K562 (cell line): ENCODE results near the gene SLC23A2. TPM values are rescaled to one million over a fixed set of nuclear protein-coding genes. Genes with fewer than 3 reads are reported as not detected.

Experiments used
- ATAC-seq: fragments of 200-7000 bp; cut with Tn5 transposase; 3 replicates; pipeline ENCODE4 v1.9.1; 2020; ENCODE audit warnings: moderate library complexity
- BruUV-seq: library from RNA; stranded (reverse); fragments of 400-500 nt; replicated peaks from 2 replicates; lab custom pipeline; 2021; lab: Mats Ljungman, UMichigan
- CTCF ChIA-PET: fragments of 300-600 bp; formaldehyde crosslinking; extraction: SDS; loops from one replicate; lab custom pipeline; 2021; ENCODE audit warnings: low intra/inter-chr PET ratio; lab: Yijun Ruan, JAX
- POLR2A ChIA-PET: fragments of 300-600, 350-650 bp; sonication (Branson Sonifier 250); formaldehyde crosslinking; extraction: SDS; loops from one replicate; lab custom pipeline; 2021; ENCODE audit warnings: antibody characterized with exemption, inconsistent platforms; lab: Yijun Ruan, JAX
- DNase-seq, 4 experiments: peaks; one replicate each; pipeline versions ENCODE4 v3.0.0 to v3.0.0-alpha.2; 2011 to 2018; ENCODE audit warnings: low spot score in 3 of 4, mixed read lengths in 3 of 4; ENCODE audit errors: extremely low read depth in 1 of 4
- FAIRE-seq: peaks from 2 replicates; lab custom pipeline; 2011; peaks lifted over from hg19 to GRCh38; lab: Jason Lieb, UNC
- H2AFZ ChIP-seq: 2 replicates; pipeline ENCODE4 v1.6.0; 2011; ENCODE audit warnings: low read depth, low read length, control low read depth, inconsistent platforms
- H3K27ac ChIP-seq: fragments of 200-600 bp; 3 replicates; pipeline ENCODE4 v1.8.0; 2011; ENCODE audit warnings: low read depth, mild to moderate bottlenecking, control low read depth, inconsistent platforms, low read length, moderate library complexity, mixed read lengths; ENCODE audit errors: extremely low read depth
- H3K27me3 ChIP-seq, 2 experiments: fragments of 300-600 bp in 1 of 2; 2 replicates in 1 of 2; 3 replicates in 1 of 2; pipeline versions ENCODE4 v1.6.0 to v1.8.0; 2011; ENCODE audit warnings: inconsistent platforms in 2 of 2, low read length in 2 of 2, mild to moderate bottlenecking in 1 of 2, mixed read lengths in 1 of 2, moderate library complexity in 1 of 2; ENCODE audit not compliant: control insufficient read depth in 2 of 2, insufficient read depth in 2 of 2
- H3K36me3 ChIP-seq: fragments of 300-600 bp; 3 replicates; pipeline ENCODE4 v1.8.0; 2011; ENCODE audit warnings: mild to moderate bottlenecking, low read length, inconsistent platforms; ENCODE audit not compliant: control insufficient read depth, insufficient read depth
- H3K4me1 ChIP-seq, 2 experiments: fragments of 200-600 bp in 1 of 2; replicated peaks in 1 of 2; 2 replicates in 1 of 2; 3 replicates in 1 of 2; pipeline versions ENCODE4 v1.5.1 to v1.8.0; 2011; ENCODE audit warnings: inconsistent platforms in 2 of 2, low read length in 2 of 2, mild to moderate bottlenecking in 1 of 2, mixed read lengths in 1 of 2, moderate library complexity in 1 of 2; ENCODE audit not compliant: control insufficient read depth in 2 of 2, insufficient read depth in 2 of 2
- H3K4me2 ChIP-seq: 2 replicates; pipeline ENCODE4 v1.6.1; 2011; ENCODE audit warnings: low read length, control low read depth, inconsistent platforms, mixed read lengths; ENCODE audit not compliant: insufficient read depth
- H3K4me3 ChIP-seq: fragments of 200-600 bp; sonication (generic), shearing (Covaris generic); 2 replicates; pipeline ENCODE4 v1.5.1; 2016; ENCODE audit warnings: control low read depth, inconsistent platforms
- H3K79me2 ChIP-seq: fragments of 200-600 bp; 3 replicates; pipeline ENCODE4 v1.8.0; 2011; ENCODE audit warnings: low read length, inconsistent platforms; ENCODE audit not compliant: control insufficient read depth, insufficient read depth
- H3K9ac ChIP-seq, 2 experiments: 2 replicates each; pipeline versions ENCODE4 v1.6.0 to v1.6.1; 2011; ENCODE audit warnings: low read depth in 2 of 2, low read length in 2 of 2, control low read depth in 1 of 2, inconsistent platforms in 1 of 2, mild to moderate bottlenecking in 1 of 2, mixed read lengths in 1 of 2; ENCODE audit not compliant: insufficient read depth in 1 of 2
- H3K9me1 ChIP-seq: one replicate; pipeline ENCODE4 v1.6.0; 2011; ENCODE audit warnings: inconsistent platforms, mild to moderate bottlenecking, low read length, moderate library complexity; ENCODE audit not compliant: control insufficient read depth, insufficient read depth
- H3K9me3 ChIP-seq: replicated peaks from 2 replicates; pipeline ENCODE4 v1.5.1; 2011; ENCODE audit warnings: low read depth, low read length, inconsistent platforms; ENCODE audit not compliant: control insufficient read depth, insufficient read depth
- H4K20me1 ChIP-seq: replicated peaks from 2 replicates; pipeline ENCODE4 v1.6.1; 2011; ENCODE audit warnings: low read length, inconsistent platforms, mixed read lengths; ENCODE audit not compliant: control insufficient read depth, insufficient read depth
- CBFA2T3 ChIP-seq: fragments of 450-650 bp; IDR thresholded peaks from 2 replicates; pipeline ENCODE4 v1.6.1; 2017
- CEBPG ChIP-seq, 3 experiments: fragments of 200-800 bp in 1 of 3; sonication (Bioruptor generic) in 1 of 3; sonication (generic) in 1 of 3; formaldehyde crosslinking in 1 of 3; IDR thresholded peaks in 2 of 3; conservative IDR thresholded peaks in 1 of 3; 2 replicates each; pipeline versions ENCODE4 v1.6.1 to v1.8.0; 2016 to 2022; ENCODE audit warnings: missing compliant biosample characterization in 2 of 3, missing genetic modification characterization in 2 of 3, mild to moderate bottlenecking in 1 of 3, missing genetic modification reagents in 1 of 3
- CGGBP1 ChIP-seq: fragments of 250-450 bp; sonication (Bioruptor Pico); IDR thresholded peaks from 2 replicates; pipeline ENCODE4 v1.9.0; 2021; ENCODE audit warnings: mild to moderate bottlenecking
- DPF2 ChIP-seq: fragments of 450-650 bp; IDR thresholded peaks from 2 replicates; pipeline ENCODE4 v1.6.1; 2016
- E4F1 ChIP-seq: fragments of 250-450 bp; sonication (Bioruptor Pico); IDR thresholded peaks from 2 replicates; pipeline ENCODE4 v1.5.0; 2021; ENCODE audit warnings: mild to moderate bottlenecking, borderline replicate concordance
- FOSL1 ChIP-seq: fragments of 200-800 bp; sonication (Bioruptor generic); conservative IDR thresholded peaks from 2 replicates; pipeline ENCODE4 v1.6.1; 2016; ENCODE audit warnings: missing genetic modification characterization, missing compliant biosample characterization
- HNRNPUL1 ChIP-seq: fragments of 200-400 bp; formaldehyde crosslinking; IDR thresholded peaks from 2 replicates; pipeline ENCODE4 v1.6.1; 2017; ENCODE audit warnings: low read length
- NR4A1 ChIP-seq, 2 experiments: fragments of 250-450 bp in 1 of 2; fragments of 450-650 bp in 1 of 2; sonication (Bioruptor Pico) in 1 of 2; IDR thresholded peaks; 2 replicates each; pipeline versions ENCODE4 v1.4.0 to v1.6.1; 2016 to 2020; ENCODE audit warnings: mild to moderate bottlenecking in 2 of 2, missing compliant biosample characterization in 1 of 2, missing genetic modification characterization in 1 of 2, moderate library complexity in 1 of 2
- PKNOX1 ChIP-seq: fragments of 450-650 bp; IDR thresholded peaks from 2 replicates; pipeline ENCODE4 v1.6.1; 2016
- POLR3G ChIP-seq: IDR thresholded peaks from 2 replicates; pipeline ENCODE4 v1.6.1; 2011; ENCODE audit not compliant: insufficient read length, insufficient replicate concordance; ENCODE audit errors: extremely low read depth
- RBM25 ChIP-seq: fragments of 200-400 bp; formaldehyde crosslinking; IDR thresholded peaks from 2 replicates; pipeline ENCODE4 v1.6.1; 2018; ENCODE audit warnings: low read length, low read depth, moderate library complexity; ENCODE audit not compliant: severe bottlenecking
- TCF3 ChIP-seq: sonication (generic); formaldehyde crosslinking; IDR thresholded peaks from 2 replicates; pipeline ENCODE4 v1.4.0; 2020; ENCODE audit warnings: mild to moderate bottlenecking, missing genetic modification reagents
- ZNF431 ChIP-seq: sonication (generic); formaldehyde crosslinking; IDR thresholded peaks from 2 replicates; pipeline ENCODE4 v1.8.0; 2022; ENCODE audit warnings: mild to moderate bottlenecking, missing genetic modification reagents
- ZNF583 ChIP-seq: fragments of 250-450 bp; sonication (Bioruptor Pico); IDR thresholded peaks from 2 replicates; pipeline ENCODE4 v1.4.0; 2020
- WGBS: fragments of 100-300 bp; shearing (Covaris generic); methylation state at CpG from one replicate; pipeline ENCODE4 v1.1.6; 2016; ENCODE audit warnings: low coverage, mixed read lengths; ENCODE audit not compliant: insufficient coverage; ENCODE audit errors: missing lambda C conversion rate; 5-methylcytosine and 5-hydroxymethylcytosine counted together
- in situ Hi-C: fragments of 300-500 bp; cut with MboI; formaldehyde crosslinking; loops from 4 replicates; pipeline ENCODE4 v1.15.0; 2018; ENCODE audit warnings: inconsistent platforms, mixed read lengths
- intact Hi-C: fragments of 100-400 bp; cut with micrococcal nuclease; formaldehyde crosslinking; loops from 2 replicates; pipeline ENCODE4 v1.14.2; 2022
- polyA plus RNA-seq, 8 experiments: library from polyadenylated mRNA; depleted of rRNA in 4 of 8; stranded (reverse) in 5 of 8; unstranded in 3 of 8; fragments of >200 nt; fragmentation: Nextera tagmentation in 2 of 8; fragmentation: Illumina TruSeq in 1 of 8; extraction: Ambion mirVana in 2 of 8; extraction: Trizol in 1 of 8; gene quantifications; 2 replicates each; pipeline versions ENCODE4 v1.2.1 to v1.2.3, GENCODE V29; 2011 to 2014; ENCODE audit warnings: inconsistent platforms in 1 of 8, missing spikeins in 1 of 8
- total RNA-seq, 7 experiments: library from RNA; depleted of rRNA in 6 of 7; stranded (reverse); fragments of >200 nt in 6 of 7; fragmentation: Illumina TruSeq in 2 of 7; extraction: Trizol in 2 of 7; gene quantifications; 2 replicates each; pipeline versions ENCODE4 v1.2.1 to v1.2.3, GENCODE V29; 2011 to 2021; ENCODE audit warnings: low replicate concordance in 1 of 7
- TF ChIP-seq, protein P1 (sequence below), 2 experiments: fragments of 450-650 bp in 1 of 2; sonication (generic) in 1 of 2; formaldehyde crosslinking in 1 of 2; IDR thresholded peaks in 1 of 2; conservative IDR thresholded peaks in 1 of 2; 2 replicates each; pipeline versions ENCODE4 v1.6.1 to v1.8.1; 2016 to 2023; ENCODE audit warnings: mild to moderate bottlenecking in 2 of 2, moderate library complexity in 2 of 2, inconsistent platforms in 1 of 2, missing genetic modification reagents in 1 of 2

The SLC23A2 gene
- total and polyA plus RNA-seq, 9 of the 15 experiments (the other 6 are each of a cell fraction or from before 2014, with no cell fraction given) = 0.39 to 6.7 (median 3.2) TPM

- TF ChIP-seq PKNOX1 (no peak), ZNF431 (no peak), HNRNPUL1 (no peak), NR4A1 (CRISPR knock-in tag; IDR thresholded peaks at IDR 0.05) (no peak), NR4A1 (tag; IDR thresholded peaks at IDR 0.05) (no peak), CGGBP1 (CRISPR knock-in tag) (no peak), RBM25 (no peak), POLR3G (no peak), ZNF583 (CRISPR knock-in tag) (no peak)
Measured at GRCh38 chr20:4932061-4932460, 69.2 kb downstream of the SLC23A2 start (continued).

- Histone ChIP-seq H3K4me1 (no peaks in the 10 kb centered on the region), H4K20me1 (0 out of 2 replicates have a peak, but pooled peaks cover 3% of the 10 kb centered on the region), H3K9me3 (no peaks in the 10 kb centered on the region), H3K4me3 (no peak overlapping the region), H3K27ac (no peak overlapping the region), H2AFZ (no peak overlapping the region), H3K9ac (no peak overlapping the region), H3K4me2 (no peak overlapping the region), H3K27me3 (no peaks in the 10 kb centered on the region), H3K9me1 (no peaks in the 10 kb centered on the region), H3K79me2 (no peaks in the 10 kb centered on the region), H3K36me3 (peaks cover 4% of the 10 kb centered on the region; the same call in 1 of the 3 replicates)
- ChIA-PET CTCF (no interaction called here), POLR2A (no interaction called here)
- no TSS peak for BruUV-seq
- FAIRE-seq (no peak), ATAC-seq (no peak), DNase-seq (no peak)
- 30% methylated on average over 5 of the region's 5 CpGs for WGBS
- intact Hi-C loops = no loop called here
- in situ Hi-C loops = no loop called here
- TF ChIP-seq DPF2 (no peak), TCF3 (0 out of 2 replicates have a peak, but pooled peaks have one; percentile 13), CEBPG (CRISPR knock-in tag; IDR thresholded peaks at IDR 0.05) (no peak), CEBPG (tag; conservative IDR thresholded peaks at IDR 0.05 in 1 of 2, IDR thresholded peaks at IDR 0.05 in 1 of 2) (peak in 1 of 2 experiments; percentile 41; a peak in 1 of 4 replicates), FOSL1 (tag) (peak; percentile 46; the same call in 1 of the 2 replicates), CBFA2T3 (0 out of 2 replicates have a peak, but pooled peaks have one; percentile 4), E4F1 (no peak)
- TF ChIP-seq, protein P1, sequence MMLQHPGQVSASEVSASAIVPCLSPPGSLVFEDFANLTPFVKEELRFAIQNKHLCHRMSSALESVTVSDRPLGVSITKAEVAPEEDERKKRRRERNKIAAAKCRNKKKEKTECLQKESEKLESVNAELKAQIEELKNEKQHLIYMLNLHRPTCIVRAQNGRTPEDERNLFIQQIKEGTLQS (IDR thresholded peaks at IDR 0.05) = 0 out of 2 replicates have a peak, but pooled peaks have one; percentile 8
- TF ChIP-seq, protein P1 (CRISPR knock-in tag; conservative IDR thresholded peaks at IDR 0.05) = no peak
Measured at GRCh38 chr20:4929686-4930397, 71.5 kb downstream of the SLC23A2 start.
